HG02759 (cell line): ENCODE results near the gene MCF2L2.

Source experiments
- ATAC-seq: cut with Tn5 transposase; IDR thresholded peaks from one replicate; pipeline ENCODE4 v1.9.1; 2021; ENCODE audit warnings: mild to moderate bottlenecking, moderate library complexity; ENCODE audit not compliant: unreplicated experiment

The MCF2L2 gene

DNA sequence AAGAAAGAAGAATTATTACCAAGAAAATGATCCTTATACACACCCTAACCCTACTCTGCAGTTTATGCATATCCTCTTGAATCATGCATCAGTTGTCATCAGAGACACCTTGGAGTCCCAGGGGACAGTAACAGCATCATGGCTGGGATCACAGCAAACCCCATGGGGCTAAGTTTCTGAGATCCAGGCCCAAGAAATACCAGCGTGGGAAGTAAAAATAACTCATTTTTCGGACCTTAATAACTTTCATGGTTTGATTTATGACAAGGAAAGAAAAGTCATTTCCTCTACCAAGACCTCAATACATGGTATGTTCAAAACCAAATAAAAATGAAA, 214.2 kb downstream of the MCF2L2 start:
- no peak for ATAC-seq

GRCh38 chr3:183213415-183214276, 214.8 kb downstream of the MCF2L2 start:
- ATAC-seq: no peak

DNA sequence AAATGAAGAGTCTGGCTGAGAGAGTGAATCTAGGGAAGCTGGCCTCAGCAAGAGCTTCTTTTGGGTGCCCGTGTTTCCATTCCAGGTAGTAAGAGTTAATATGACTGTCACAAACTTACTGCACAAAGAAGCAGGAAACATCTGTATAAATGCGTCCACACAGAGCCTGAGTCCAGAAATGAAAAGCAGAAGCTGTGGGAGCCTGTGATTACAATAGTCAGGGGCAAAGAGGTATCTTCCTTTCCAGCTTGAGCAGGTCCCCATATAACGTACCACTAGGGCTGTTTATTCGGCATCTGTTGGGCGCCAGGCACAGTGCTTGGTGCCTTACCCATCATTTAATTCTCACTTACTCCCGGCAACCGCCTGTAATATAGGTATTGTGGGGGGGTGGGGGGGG, 215.9 kb downstream of the MCF2L2 start:
- no peak for ATAC-seq

- ATAC-seq: no peak
Measured at GRCh38 chr3:183212096-183212495, 216.3 kb downstream of the MCF2L2 start.

GRCh38 chr3:183211352-183211751, 217.1 kb downstream of the MCF2L2 start:
- no peak for ATAC-seq

DNA sequence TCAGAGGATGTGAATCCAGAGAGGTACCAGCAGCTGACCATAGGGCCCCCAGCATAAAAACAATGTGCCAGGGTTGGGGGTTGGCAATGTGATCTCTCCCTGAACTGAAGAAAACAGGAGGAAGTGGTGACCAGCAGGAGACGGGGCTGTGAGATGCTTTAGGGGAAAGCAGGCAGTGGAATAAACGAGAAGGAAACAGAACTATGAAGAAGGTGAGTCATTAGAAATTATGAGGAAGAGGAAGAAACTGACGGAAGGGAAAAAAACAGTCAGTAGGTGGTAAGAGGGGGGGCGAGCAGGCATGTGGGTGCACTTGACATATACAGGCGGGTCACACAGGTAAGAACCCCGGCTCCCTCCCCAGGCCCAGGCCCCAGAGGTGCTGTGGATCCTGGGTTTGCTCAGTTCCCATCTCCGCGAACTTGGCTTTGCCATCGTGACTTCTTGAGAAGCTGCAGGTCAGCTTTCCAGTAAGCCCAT, 217.5 kb downstream of the MCF2L2 start:
- ATAC-seq: no peak

- no peak for ATAC-seq
Measured at GRCh38 chr3:183210341-183210740, 218.1 kb downstream of the MCF2L2 start.

GRCh38 chr3:183208800-183209199, 219.6 kb downstream of the MCF2L2 start:
- no peak for ATAC-seq

GRCh38 chr3:183208260-183208659, 220.2 kb downstream of the MCF2L2 start:
- no peak for ATAC-seq

DNA sequence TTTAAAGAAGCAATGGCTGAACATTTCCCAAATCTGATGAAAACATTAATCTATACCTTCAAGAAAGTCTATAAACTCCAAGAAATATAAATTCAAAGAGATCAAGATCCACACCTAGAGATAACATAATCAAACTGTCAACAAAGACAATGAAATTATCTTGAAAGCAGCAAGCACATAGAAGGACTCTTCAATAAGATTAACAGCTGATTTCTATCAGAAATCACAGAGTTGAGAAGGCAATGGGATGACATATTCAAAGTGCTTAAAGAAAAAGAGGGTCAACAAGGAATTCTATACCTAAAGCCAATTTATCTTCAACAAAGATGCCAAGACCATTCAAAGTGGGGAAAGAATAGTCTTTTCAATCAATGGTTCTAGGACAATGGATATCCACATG, 224.7 kb downstream of the MCF2L2 start:
- ATAC-seq: no peak

- no peak for ATAC-seq
Measured at GRCh38 chr3:183202004-183202722, 226.3 kb downstream of the MCF2L2 start.

GRCh38 chr3:183198939-183199338, 229.5 kb downstream of the MCF2L2 start:
- ATAC-seq: no peak

DNA sequence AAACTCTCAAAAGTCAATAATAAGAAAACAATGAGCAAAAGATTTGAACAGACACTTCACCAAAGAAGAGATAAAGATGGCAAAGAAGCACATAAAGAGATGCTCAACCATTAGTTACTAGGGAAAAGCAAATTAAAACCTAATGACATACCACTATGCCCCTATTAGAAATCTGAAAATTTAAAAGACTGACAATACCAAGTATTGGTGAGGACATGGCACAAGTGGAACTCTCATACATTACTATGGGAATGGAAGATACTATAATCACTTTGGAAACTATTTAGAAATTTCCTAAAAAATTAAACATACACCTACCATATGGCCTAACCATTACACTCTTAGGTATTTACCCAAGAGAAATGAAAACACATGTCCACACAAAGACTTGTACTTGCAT, 230.7 kb downstream of the MCF2L2 start:
- ATAC-seq: no peak

- ATAC-seq: no peak
Measured at GRCh38 chr3:183195266-183195665, 233.2 kb downstream of the MCF2L2 start.

DNA sequence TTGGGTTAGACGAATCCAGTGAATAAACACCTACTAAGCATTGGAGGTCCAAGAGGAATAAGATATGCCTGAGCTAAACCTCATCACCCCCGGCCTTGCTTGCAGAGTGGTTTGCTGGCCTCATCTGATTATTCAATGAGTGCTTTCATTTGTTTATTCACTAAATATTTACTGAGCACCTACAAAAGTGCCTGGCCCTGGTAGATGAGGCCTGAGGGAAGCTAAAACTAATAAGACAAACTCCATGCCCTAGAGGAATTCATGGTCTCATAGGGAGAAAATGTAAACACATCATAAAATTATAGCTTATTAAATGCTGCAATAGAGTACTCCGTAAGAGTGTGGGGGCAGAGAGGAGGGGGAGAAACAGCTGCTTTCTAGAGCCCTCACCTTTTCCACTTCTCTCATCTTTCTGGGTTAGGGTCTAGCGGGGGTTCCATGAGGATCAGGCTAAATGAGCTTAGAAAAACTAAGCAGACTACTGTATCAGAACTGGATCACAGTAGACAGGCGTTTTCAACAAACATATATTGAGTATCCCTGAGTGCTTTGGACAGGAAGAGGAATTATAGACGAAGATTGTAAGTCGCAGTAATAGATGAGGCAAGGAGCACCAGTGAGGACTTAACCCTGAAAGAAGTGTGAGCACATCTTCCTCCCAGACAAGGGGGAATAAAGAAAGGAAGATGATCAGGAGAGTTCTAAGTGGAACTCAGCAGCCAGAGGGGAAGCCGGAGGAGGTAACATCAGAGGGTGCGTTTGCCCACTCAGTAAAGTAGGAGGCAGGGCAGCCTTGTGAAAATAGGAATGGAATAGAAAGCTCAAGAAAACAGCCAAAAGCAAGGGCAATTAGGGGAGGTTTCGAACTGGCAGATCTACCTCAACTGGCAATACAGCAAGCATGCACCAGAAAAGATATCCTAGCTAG, 234.4 kb downstream of the MCF2L2 start:
- ATAC-seq: no peak

DNA sequence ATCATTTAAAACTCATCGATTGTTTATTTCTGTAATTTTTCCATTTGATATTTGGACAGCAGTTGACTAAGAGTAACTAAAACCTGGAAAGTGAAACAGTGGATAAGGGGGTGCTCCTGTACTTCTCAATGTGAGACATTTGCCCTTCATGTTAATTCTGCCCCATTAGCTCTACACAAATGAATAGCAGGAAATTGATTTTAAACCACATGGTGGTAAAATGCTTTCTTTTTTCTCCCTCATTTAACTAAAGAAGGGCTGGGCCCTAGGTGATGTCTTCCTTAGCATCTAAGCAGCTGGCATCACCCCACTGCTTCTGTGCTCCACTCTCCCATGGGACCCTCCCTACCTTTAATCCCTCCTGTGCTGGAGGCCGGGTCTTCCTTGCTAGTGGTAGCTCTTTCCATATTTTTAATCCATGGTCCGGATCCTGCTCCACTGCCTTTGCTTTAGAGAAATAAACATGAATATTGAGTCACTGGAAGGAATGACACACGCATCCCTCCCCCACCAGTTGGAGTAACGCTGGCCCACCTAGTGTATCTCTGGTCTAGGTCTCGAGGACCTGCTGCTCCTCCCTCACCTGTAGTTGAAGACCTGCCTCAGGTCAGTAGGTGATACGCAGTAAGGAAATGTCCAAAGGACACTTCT, 235.6 kb downstream of the MCF2L2 start:
- no peak for ATAC-seq

DNA sequence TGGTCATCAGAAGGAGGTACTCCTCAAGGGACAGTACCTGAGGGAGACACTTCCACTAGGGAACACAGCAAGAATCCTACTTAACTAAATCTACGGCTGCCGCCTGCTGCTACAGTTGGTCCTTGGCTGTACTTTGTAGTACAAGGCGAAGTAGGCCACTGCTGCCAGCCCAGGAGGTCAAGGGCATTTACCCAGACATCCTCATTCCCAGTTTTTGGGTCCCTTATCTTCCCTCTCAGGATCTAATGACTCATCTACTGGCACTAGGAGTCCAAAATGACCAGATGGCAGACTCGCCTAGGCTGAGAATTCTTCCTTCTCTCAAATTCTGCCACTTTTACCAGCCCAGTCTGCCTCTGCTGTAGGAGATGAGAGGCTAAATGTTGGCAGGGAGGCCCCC, 238.8 kb downstream of the MCF2L2 start:
- no peak for ATAC-seq

- no peak for ATAC-seq
Measured at GRCh38 chr3:183188895-183189462, 239.4 kb downstream of the MCF2L2 start.

DNA sequence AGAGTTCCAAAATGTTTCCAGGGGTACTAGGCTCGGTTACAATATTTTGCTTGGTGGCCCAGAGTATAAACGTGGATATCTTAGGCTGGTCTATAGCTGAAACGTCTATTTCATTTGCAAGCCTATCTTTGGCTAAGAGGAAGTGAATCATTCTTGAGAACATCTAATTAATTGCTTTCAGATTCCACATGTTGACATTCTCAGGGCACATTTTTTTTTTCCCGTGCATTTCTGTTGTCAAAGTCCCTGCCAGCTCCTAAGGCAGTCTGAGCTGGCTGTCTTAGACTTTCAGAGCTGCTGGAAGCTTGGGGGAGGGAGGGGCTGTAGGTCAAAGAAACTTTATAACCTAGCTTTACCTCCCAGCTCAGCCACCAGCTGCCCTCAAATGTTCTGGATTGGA, 242.7 kb downstream of the MCF2L2 start:
- no peak for ATAC-seq
